Measurements from ENCODE around the gene DYRK1A. TPM values are rescaled to one million over a fixed set of nuclear protein-coding genes. Genes with fewer than 3 reads are reported as not detected.
"Not testable (repeated sequence)": the region's sequence is repeated elsewhere in the genome, so short reads cannot be mapped to it uniquely, and the experiment has no call there.

Gene DYRK1A
- total RNA-seq, 1 experiment from 2014 or later, result 49.3 TPM

- CTCF ChIA-PET; H3K9me3 ChIP-seq (ENCODE audit: control insufficient read depth in 1 of 2, insufficient read depth in 1 of 2, low read depth in 1 of 2, low read length in 2 of 2); H4K20me1 ChIP-seq (ENCODE audit: insufficient read depth); RAD21 ChIA-PET (ENCODE audit: low non-redundant PET in 1 of 2, low total read pairs in 2 of 2, uncharacterized antibody in 2 of 2, unreplicated experiment in 2 of 2); H3K27ac ChIP-seq (ENCODE audit: low read depth, low read length); H3K79me2 ChIP-seq (ENCODE audit: insufficient read depth, low read length); ATAC-seq; DNase-seq (ENCODE audit: low read depth, low spot score); H3K4me1 ChIP-seq (ENCODE audit: control insufficient read depth in 1 of 2, insufficient read depth in 2 of 2, low read length in 2 of 2); H3K9ac ChIP-seq (ENCODE audit: low read length); H3K4me2 ChIP-seq (ENCODE audit: low read length); H3K27me3 ChIP-seq (ENCODE audit: insufficient read depth, low read length); H3K36me3 ChIP-seq (ENCODE audit: control insufficient read depth in 1 of 2, insufficient read depth in 2 of 2, low read length in 2 of 2); H3K9me2 ChIP-seq (ENCODE audit: insufficient read depth); BruUV-seq (replicated peaks); H2AFZ ChIP-seq (ENCODE audit: low read depth, low read length, poor library complexity, severe bottlenecking); intact Hi-C loops (cut with micrococcal nuclease); POLR2A ChIA-PET; H3K4me3 ChIP-seq (replicated peaks in 1 of 2; ENCODE audit: low read depth in 1 of 2, low read length in 2 of 2): not testable (repeated sequence)
These were observed 38.4 kb upstream of the DYRK1A start for GRCh38 chr21:37328147-37328546.

DNA sequence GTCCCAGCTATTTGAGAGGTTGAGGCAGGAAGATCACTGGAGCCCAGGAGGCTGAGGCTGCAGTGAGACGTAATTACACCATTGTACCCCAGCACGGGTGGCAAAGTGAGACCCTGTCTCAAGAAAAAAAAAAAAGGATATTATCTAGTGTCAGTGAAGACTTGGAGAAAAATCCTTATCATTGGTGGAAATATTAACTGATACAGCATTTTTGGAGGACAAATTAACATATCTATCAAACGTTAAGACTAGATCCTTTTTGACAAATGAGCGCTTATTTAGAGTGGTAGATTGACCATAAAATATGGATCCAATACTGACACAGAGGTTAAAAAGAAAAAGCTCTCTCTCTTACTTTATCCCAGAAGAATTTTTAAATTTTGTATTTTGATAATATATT is 35.2 kb upstream of the DYRK1A start:
- Histone ChIP-seq H3K27me3 (ENCODE audit: insufficient read depth, low read length) (no peaks in the 10 kb centered on the region), H3K4me1 (ENCODE audit: control insufficient read depth in 1 of 2, insufficient read depth in 2 of 2, low read length in 2 of 2) (no peaks in the 10 kb centered on the region), H3K79me2 (ENCODE audit: insufficient read depth, low read length) (no peaks in the 10 kb centered on the region), H4K20me1 (ENCODE audit: insufficient read depth) (no peaks in the 10 kb centered on the region), H3K9me3 (ENCODE audit: control insufficient read depth in 1 of 2, insufficient read depth in 1 of 2, low read depth in 1 of 2, low read length in 2 of 2) (no peaks in the 10 kb centered on the region), H2AFZ (ENCODE audit: low read depth, low read length, poor library complexity, severe bottlenecking) (no peak overlapping the region), H3K36me3 (ENCODE audit: control insufficient read depth in 1 of 2, insufficient read depth in 2 of 2, low read length in 2 of 2) (no peaks in the 10 kb centered on the region), H3K9ac (ENCODE audit: low read length) (no peak overlapping the region), H3K4me2 (ENCODE audit: low read length) (no peak overlapping the region), H3K27ac (ENCODE audit: low read depth, low read length) (no peak overlapping the region), H3K9me2 (ENCODE audit: insufficient read depth) (no peaks in the 10 kb centered on the region; the same call in 1 of the 2 replicates), H3K4me3 (replicated peaks in 1 of 2; ENCODE audit: low read depth in 1 of 2, low read length in 2 of 2) (no peak overlapping the region)
- DNase-seq (ENCODE audit: low read depth, low spot score), result no peak
- no TSS peak for BruUV-seq (replicated peaks)
- ChIA-PET POLR2A (interaction anchor here (0.6 kb wide), 1 partner anchor 40 kb away, joined by 3 read pairs; no protein-coding TSS in a partner anchor), RAD21 (ENCODE audit: low non-redundant PET in 1 of 2, low total read pairs in 2 of 2, uncharacterized antibody in 2 of 2, unreplicated experiment in 2 of 2) (no interaction called here), CTCF (no interaction called here)
- no peak for ATAC-seq
- intact Hi-C loops (cut with micrococcal nuclease), result no loop called here
- TF ChIP-seq ZFX (IDR thresholded peaks at IDR 0.05) (no peak), SIN3A (IDR thresholded peaks at IDR 0.05; ENCODE audit: low read depth) (no peak), RAD21 (IDR thresholded peaks at IDR 0.05; ENCODE audit: low read depth) (no peak), YY1 (IDR thresholded peaks at IDR 0.05; ENCODE audit: extremely low read depth, insufficient replicate concordance, low read depth, low read length) (no peak), ZNF274 (IDR thresholded peaks at IDR 0.05; ENCODE audit: low read depth, low read length) (no peak), EZH2 (IDR thresholded peaks at IDR 0.05) (no peak)
- TF ChIP-seq, protein P1, sequence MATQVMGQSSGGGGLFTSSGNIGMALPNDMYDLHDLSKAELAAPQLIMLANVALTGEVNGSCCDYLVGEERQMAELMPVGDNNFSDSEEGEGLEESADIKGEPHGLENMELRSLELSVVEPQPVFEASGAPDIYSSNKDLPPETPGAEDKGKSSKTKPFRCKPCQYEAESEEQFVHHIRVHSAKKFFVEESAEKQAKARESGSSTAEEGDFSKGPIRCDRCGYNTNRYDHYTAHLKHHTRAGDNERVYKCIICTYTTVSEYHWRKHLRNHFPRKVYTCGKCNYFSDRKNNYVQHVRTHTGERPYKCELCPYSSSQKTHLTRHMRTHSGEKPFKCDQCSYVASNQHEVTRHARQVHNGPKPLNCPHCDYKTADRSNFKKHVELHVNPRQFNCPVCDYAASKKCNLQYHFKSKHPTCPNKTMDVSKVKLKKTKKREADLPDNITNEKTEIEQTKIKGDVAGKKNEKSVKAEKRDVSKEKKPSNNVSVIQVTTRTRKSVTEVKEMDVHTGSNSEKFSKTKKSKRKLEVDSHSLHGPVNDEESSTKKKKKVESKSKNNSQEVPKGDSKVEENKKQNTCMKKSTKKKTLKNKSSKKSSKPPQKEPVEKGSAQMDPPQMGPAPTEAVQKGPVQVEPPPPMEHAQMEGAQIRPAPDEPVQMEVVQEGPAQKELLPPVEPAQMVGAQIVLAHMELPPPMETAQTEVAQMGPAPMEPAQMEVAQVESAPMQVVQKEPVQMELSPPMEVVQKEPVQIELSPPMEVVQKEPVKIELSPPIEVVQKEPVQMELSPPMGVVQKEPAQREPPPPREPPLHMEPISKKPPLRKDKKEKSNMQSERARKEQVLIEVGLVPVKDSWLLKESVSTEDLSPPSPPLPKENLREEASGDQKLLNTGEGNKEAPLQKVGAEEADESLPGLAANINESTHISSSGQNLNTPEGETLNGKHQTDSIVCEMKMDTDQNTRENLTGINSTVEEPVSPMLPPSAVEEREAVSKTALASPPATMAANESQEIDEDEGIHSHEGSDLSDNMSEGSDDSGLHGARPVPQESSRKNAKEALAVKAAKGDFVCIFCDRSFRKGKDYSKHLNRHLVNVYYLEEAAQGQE (IDR thresholded peaks at IDR 0.05; ENCODE audit: low read depth), result no peak
- TF ChIP-seq, protein P2, sequence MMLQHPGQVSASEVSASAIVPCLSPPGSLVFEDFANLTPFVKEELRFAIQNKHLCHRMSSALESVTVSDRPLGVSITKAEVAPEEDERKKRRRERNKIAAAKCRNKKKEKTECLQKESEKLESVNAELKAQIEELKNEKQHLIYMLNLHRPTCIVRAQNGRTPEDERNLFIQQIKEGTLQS (IDR thresholded peaks at IDR 0.05), result no peak
